Inferior parietal cortex (tissue), 1 donor: Measurements from ENCODE around the gene PDE4A.
A peak's percentile ranks its signal among the peaks of the same experiment; 100 is the strongest.
"Not testable (repeated sequence)": the region's sequence is repeated elsewhere in the genome, so short reads cannot be mapped to it uniquely, and the experiment has no call there.

Experiments
- DNase-seq: peaks from one replicate; pipeline ENCODE4 v3.0.0-alpha.2; 2016; ENCODE audit errors: extremely low spot score

The PDE4A gene

DNA sequence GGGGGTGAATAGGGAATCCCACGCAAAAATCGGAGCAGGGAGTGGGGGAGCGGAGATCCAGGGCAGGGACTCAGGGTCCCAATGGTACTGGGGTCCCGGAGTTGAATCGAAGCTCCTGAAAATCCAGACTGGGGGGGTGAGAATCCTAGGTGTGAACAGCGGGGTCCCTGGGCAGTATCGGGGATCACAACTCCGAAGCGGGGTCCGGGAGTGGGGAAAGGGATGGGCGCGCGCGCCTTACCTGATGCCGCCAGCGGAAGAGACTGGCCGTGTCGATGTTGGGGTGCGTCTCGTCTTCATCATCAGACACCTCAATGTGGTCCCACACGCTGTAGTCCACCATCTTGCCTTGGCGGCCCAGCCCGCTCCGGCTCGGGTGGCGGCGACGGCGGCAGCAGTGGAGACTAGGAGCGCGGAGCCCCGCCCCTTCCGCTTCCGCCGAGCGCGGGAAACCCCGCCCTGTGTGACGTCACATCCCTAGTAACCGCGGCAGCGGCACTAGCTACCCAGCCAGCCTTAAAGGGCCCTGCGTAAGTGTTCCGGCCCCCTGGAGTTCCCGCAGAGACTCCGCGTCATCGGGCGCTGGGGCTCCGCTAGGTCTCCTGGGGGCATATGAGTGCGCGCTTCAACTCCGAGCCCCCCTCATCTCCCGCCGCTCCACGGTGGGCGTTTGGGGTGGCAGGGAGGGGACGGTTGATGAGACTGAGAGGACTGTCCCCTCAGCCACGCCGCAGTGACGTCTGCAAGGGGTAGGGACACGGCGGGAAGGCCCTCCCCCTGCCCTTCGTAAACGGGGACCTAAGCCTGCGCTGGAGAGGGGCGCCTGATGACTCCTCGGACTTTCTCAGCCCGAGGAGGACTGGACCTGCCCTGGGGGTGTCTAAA lies 17.0 kb upstream of the PDE4A start, which contains the start of gene CDC37:
Gene CDC37 (minus strand): TSS at position 406 of the 885 bp plus-strand sequence. CDS start 63 bp downstream, at position 343.
- peak; percentile 96 for DNase-seq

GRCh38 chr19:10404888-10405820 lies 15.2 kb upstream of the PDE4A start:
- no peak for DNase-seq

- no peak for DNase-seq
Observed at GRCh38 chr19:10406191-10406590, 14.1 kb upstream of the PDE4A start.

GRCh38 chr19:10407096-10407495 lies 13.2 kb upstream of the PDE4A start:
- no peak for DNase-seq

GRCh38 chr19:10408511-10409283 lies 11.6 kb upstream of the PDE4A start:
- no peak for DNase-seq

GRCh38 chr19:10411224-10411623 lies 9.1 kb upstream of the PDE4A start:
- DNase-seq: not testable (repeated sequence)

DNA sequence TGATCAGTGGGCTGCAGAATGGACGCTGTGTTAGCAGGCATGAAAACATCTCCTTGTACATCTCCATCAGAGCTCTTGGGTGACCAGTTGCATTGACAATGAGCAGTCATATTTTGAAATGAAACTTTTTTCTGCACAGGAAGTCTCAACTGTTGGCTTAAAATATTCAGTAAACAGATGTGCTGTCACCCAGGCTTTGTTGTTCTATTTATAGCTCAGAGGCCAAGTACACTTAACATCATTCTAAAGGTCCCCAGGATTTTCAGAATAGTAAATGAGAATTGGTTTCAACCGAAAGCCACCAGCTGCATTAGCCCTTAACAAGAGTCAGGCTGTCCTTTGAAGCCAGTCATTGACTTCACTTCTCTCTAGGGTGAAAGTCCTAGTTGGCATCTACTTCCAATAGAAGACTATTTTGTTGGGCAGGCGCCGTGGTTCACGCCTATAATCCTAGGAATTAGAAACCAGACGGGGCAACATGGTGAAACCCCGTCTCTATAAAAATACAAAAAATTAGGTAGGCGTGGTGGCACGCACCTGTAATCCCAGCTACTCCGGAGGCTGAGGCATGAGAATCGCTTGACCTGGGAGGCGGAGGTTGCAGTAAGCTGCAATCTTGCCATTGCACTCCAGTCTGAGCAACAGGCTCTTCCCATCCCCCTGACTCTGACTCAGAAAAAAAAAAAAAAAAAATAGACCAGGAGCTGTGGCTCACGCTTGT lies 7.9 kb upstream of the PDE4A start:
- no peak for DNase-seq

DNA sequence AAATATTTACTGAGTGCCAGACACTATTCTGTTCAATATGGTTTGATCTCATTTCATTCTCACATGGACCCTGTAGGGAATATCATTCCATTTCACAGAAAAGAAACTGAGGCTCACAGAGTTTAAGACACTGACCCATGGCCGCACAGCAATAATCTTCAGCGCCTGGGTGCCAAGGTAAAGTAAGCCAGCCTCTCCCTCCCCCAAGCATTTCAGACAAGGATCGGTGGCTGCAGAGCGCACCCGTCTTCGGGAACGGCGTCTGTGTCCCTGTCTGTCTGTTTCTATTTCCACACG lies 4.3 kb upstream of the PDE4A start:
- no peak for DNase-seq

DNA sequence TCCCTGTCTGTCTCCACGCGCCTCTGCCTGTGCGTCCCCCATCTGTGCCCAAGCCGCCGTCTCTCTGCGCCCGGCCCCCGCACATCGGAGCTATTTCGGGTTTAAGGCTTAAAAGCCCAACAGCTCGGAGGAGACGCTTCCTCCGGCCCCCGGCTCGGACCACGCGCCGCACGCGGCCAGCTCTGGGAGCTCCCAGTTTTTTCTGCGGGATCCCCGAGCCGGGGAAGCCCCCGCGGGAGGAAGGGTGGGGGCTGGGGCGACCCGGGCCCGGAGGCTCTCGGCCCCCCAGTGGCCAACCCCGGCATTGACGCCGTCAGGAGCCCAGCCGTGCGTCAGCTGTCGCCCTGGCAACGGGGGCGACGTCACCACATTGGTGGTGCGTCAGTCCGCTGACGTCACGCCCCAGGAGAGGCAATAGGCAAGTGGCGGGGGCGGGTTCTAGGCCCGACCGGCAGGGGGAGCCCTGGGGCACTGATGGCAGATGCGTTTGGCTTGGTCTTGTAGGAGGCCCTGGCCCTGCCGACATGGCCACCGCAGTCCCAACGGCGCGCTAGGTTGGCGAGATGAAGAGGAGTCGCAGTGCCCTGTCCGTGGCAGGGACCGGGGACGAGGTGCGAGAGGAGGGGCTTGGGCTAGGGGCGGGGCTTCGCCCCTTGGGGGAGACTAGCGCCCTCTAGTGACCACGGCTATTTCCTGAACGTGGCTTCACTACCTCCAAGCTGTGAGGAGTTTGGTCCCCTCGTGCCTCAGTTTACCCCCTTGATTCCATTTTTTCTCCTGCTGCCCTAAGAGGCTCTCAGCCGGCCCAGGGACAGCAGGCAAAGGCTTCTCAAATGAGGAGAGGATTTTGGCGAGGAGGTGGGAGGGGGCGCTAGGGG lies 3.7 kb upstream of the PDE4A start:
- peak; percentile 71 for DNase-seq

DNA sequence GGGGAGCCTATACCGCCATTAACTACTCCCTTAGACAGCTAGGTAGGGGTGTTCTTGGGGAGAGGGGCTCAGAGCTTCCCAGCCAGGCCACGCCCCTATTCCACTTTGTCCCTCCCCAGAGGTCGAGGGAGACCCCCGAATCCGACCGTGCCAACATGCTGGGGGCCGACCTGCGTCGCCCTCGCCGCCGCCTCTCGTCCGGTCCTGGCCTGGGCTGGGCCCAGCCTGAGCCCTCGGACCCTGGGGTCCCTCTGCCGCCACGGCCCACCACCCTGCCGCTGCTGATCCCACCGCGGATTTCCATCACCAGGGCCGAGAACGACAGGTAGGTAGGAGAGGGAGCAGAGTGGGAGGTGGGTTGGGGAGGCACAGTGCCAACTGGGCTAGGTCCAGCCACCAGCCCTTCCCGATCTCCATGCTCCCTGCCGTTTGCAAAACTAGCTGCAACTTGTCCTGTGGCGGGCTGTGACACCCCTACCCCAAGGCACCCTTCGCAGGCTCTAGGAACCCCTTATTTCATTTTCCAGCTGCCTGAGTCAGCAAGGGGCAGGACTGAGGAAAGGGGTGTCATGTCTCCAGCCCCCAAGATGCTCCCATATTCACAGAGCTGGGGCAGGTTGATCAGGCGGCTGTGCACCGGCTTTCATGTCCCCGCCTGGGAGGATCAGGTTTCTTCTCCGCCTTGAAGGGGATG lies 2.6 kb upstream of the PDE4A start:
- no peak for DNase-seq

GRCh38 chr19:10418235-10418484 lies 2.2 kb upstream of the PDE4A start:
- no peak for DNase-seq

- no peak for DNase-seq
Observed at GRCh38 chr19:10418485-10419199, 1.7 kb upstream of the PDE4A start.

- no peak for DNase-seq
Observed at GRCh38 chr19:10419200-10419645, 1.1 kb upstream of the PDE4A start.

DNA sequence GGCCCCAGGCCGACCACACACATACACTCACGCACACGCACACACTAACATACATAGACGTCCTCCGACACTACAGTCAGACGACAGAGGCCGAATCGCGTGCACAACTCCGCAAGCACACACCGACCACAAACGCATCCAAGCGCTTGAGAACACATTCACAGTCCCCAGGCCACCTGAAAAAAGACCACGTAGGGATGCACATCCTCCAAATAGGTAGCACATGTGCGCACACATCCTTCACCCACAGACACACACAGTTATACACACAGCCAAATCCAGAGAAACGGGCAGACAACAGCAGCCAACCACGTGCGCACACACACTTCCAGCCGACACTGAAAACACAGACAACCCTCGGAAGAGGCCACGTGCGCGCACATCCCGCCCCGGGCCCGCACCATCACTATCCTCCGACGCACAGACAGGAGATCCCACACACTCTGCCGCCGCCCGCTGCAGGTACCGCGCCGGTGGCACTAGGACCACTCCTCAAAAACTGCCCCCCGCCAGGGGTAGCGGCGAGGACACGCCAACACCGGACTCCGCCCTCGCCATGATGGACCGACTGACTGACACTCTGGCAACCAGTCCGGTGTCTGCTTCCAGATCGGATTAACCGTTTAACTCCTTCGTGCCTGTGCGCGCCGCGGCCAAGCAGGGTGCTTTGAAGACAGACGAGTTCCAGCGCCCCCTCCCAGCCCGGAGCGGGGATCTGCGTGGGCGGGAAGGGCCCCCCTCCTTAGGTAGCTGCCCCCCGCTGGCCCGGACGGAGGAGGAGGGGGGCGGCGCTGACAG lies 493 bp upstream of the PDE4A start:
- DNase-seq: peak; percentile 60

DNA sequence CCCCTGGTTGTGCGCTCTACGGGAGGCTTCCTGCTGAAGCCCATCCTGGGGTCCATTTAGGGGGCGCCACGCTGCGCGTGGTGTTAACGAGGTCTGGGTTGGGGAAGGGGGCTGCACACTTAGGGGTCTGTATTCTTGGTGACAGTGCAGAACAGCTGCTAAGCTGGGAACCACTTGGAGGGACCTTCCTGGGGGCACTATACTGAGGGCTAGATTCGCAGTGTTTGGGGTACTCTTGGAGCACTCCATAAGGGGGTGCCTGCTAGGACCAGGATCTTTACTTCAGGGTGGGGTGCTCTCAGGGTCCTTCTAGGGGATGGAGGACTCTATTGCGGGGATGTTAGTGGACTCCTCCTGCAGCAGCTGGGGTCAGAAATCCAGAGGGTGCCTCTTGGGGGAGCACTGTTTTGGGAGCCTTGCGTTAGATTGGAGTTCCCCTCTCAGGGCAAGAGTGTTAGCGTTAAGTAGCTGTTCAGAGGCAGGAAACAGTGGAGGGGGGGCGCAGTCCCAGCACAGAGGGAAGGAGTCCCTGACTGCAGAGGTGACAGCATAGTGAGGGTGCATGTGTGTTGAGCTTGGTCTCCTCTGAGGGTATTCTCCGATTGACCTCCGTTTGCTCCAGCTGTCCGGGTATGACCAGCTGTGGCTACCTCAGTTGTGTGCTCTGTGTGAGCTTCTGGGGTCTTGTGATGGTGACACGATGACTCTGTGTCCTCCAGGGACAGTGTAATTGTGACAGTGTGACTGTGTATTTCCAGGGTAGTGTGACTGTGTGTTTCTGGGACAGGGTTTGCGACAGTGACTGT lies 1.1 kb downstream of the PDE4A start:
- no peak for DNase-seq

GRCh38 chr19:10422046-10422461 lies 1.7 kb downstream of the PDE4A start:
- no peak for DNase-seq

DNA sequence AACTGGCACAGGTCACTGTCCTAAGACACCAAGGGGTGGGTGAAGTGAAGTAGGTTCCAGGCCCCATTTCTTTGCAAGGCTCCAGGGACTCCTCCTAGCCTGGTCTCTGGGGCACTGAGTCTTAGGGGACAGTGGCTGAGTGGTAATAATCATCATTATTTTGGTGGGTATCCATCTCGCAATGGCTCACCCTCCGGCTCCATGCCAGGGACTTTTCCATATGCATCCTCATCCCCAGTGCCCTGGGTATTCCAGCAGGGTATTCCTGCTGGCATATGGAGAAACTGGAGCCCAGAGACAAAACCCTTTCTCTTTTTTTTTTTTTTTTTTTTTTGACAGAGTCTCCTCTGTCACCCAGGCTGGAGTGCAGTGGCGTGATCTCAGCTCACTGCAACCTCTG lies 2.5 kb downstream of the PDE4A start:
- DNase-seq: no peak
